GM10266 (cell line): ENCODE results near the gene ARMH4.
A peak's percentile ranks its signal among the peaks of the same experiment; 100 is the strongest.

Experiments
- DNase-seq: peaks from one replicate; pipeline ENCODE4 v3.0.0; 2012; ENCODE audit errors: extremely low spot score
- TF ChIP-seq, protein P1 (sequence below): IDR thresholded peaks from 2 replicates; pipeline ENCODE4 v1.5.1; 2012; ENCODE audit warnings: mild to moderate bottlenecking, low read depth; ENCODE audit not compliant: control insufficient read depth, insufficient read depth; ENCODE audit errors: missing control alignments

ARMH4 gene

DNA sequence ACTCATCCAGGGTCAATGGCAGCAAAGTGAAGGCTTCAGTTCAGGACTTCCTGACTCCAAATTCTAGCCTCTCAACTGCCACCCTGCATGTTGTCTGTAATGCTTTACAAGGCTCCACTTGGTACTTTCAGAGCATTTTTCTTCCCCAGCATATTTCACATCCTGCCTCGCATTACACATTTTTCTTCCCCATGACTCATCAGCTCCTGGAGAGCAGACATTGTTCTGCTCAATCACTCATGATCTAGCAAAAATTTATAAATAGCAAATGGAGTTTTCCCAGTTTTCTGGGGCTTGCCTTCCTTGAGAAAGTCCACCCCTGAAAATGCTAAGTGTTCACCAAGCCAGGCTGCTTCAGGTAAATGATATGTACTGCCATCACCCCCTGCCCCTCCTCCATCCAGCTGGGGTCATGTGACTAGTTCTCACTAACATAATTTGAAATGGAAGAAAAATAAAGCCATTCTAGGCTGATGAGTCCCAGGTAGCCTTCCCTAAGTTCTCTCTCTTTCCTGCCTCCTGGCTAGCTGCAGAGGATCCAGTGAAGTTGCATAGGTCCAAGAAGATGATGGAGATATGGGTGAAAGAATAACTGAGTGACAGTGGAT lies 69.4 kb downstream of the ARMH4 start:
- TF ChIP-seq, protein P1, sequence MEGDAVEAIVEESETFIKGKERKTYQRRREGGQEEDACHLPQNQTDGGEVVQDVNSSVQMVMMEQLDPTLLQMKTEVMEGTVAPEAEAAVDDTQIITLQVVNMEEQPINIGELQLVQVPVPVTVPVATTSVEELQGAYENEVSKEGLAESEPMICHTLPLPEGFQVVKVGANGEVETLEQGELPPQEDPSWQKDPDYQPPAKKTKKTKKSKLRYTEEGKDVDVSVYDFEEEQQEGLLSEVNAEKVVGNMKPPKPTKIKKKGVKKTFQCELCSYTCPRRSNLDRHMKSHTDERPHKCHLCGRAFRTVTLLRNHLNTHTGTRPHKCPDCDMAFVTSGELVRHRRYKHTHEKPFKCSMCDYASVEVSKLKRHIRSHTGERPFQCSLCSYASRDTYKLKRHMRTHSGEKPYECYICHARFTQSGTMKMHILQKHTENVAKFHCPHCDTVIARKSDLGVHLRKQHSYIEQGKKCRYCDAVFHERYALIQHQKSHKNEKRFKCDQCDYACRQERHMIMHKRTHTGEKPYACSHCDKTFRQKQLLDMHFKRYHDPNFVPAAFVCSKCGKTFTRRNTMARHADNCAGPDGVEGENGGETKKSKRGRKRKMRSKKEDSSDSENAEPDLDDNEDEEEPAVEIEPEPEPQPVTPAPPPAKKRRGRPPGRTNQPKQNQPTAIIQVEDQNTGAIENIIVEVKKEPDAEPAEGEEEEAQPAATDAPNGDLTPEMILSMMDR: no peak
- no peak for DNase-seq

DNA sequence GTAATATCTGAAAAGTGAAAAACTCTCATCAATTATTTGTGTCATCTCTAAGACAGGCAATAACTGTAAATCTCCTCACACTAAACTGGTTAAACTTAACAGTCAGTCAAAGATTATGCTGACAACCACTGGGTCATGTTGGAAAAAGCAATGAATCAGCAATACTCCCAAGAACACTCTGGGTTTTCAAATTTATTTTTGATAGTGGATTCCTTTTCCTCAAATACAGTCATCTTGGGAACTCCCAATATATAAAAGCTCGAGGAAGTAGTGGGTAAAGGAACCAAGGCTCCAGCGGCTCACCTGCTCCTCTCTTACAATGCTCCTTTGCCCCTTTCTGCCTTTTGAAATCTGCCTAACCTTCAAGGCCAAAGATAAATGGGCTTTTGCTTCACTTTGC lies 70.0 kb downstream of the ARMH4 start:
- TF ChIP-seq, protein P1: no peak
- no peak for DNase-seq

DNA sequence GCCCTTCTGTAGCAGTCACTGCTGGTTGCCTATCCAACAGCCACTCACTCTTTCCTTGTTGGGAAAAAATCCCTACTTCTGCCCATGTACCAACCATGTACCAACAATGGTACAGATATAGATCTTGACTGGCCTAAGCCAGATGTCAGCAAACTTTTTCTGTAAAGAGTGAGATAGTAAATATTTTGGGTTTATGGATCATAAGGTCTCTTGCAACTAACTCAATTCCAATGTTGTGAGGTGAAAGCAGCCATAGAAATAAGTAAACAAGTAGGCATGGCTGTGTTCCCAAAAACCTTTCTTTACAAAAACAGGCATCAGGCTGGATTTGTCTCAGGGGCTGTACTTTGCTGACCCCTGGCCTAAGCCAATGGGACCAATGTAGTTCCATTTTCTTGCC lies 73.5 kb downstream of the ARMH4 start:
- TF ChIP-seq, protein P1: no peak
- DNase-seq: no peak

DNA sequence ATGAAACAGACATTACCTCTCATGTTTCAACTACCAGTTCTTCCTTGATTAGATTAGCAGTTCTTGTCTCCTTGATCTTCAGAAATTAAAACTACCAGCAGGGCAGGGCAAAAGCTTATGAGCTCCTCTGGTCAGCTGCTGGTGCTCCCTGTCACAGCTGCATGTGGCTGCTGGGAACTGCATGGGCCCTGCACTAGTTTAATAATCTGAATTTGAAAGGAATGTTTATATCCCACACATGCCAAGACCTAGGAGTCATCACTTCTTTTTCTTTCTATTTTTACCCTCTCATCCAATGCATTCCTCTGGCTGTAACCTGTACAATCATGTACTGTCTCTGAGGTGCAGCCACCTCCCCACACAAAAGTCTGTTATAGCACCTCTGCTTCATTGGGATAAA lies 73.9 kb downstream of the ARMH4 start:
- TF ChIP-seq, protein P1: no peak
- no peak for DNase-seq

DNA sequence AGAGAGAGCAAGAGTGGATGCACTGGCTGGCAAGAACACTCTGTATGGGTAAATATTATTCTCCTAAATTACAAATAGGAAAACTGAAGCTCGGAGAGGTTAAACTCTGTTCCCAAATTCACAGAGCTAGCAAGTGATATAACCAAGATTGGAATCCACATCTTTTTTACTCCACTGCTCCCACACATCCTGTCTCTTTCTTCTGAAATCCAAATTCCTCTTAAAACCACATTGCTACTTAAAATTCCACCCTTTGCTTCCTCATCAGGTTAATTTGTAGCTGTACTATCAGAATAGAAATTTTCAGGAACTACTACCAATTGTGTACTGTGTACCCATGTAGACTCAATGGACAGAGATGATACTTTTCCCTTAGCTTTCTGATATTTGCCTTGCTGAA lies 74.4 kb downstream of the ARMH4 start:
- no peak for DNase-seq
- TF ChIP-seq, protein P1: no peak

DNA sequence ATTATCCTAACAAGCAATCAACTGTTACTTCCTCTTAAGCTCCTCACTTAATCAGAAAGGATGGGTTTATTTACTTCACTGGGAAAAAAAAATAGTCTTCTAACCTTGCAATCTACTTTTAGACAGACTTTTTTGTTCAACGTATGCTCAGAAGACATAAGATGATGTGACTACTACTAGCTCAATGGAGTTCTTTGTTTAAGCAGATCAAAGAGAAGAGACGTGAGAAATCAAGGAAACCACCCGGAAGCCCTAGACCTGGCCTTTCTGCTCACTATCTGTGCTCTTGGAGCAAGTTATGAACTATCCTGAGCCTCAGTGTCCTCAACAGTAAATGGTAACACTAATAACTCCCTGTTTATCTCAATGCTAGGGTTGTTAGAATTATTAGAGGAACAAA lies 78.5 kb downstream of the ARMH4 start:
- no peak for DNase-seq
- TF ChIP-seq, protein P1: no peak

DNA sequence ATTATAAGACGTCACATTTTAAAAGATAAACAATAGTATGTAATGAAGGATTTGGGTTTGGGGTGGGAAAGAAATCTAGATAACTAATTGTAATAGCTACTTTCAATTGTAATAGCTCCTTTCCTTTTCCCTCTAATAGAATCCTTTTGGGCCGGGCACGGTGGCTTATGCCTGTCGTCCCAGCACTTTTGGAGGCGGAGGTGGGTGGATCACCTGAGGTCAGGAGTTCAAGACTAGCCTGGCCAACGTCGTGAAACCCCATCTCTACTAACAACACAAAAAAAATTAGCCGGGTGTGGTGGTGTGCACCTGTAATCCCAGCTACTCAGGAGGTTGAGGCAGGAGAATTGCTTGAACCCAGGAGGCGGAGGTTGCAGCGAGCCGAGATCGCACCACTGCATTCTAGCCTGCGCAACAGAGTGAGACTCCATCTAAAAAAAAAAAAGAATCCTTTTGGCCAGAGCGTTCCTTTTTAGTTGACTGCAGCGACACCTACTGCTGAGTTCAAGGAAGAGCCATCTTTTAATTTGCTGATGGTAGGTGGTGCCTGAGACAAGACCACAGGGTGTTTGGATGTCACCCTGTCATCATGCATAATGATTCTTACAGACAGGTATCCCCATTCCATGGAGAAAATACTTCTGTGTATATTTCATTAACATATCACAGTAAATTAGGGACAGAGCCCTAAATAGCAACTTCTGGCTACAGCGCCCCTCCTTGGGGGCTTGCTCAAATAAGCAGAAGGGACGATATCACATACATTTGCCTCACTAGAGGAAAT lies 79.5 kb downstream of the ARMH4 start:
- TF ChIP-seq, protein P1: peak; percentile 71
- DNase-seq: peak; percentile 42
